ENCODE measurements around the gene AMOTL2.

DNA sequence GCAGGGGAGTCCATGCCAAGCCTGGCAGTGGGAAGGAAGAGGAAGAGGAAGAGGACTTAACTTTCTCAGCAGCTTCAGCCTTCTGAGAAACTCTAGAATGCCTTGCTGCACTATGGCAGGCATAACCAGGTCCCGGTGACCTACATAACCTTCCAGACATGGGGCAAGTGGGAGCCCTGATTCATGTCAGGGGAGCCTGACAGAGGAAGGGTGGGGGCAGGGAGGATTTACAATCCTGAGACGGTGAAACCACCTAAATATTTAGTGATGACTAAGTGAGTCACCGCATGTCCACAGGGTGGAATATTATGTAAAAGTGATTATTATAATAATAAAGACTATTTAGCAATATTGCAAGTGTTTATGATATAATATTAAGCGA is 46.7 kb downstream of the AMOTL2 start:
- TF ChIP-seq HDGF (IDR thresholded peaks at IDR 0.05): no peak
- TF ChIP-seq ELK1 (IDR thresholded peaks at IDR 0.05; ENCODE audit: low read depth, low read length): no peak
- TF ChIP-seq, protein P1, sequence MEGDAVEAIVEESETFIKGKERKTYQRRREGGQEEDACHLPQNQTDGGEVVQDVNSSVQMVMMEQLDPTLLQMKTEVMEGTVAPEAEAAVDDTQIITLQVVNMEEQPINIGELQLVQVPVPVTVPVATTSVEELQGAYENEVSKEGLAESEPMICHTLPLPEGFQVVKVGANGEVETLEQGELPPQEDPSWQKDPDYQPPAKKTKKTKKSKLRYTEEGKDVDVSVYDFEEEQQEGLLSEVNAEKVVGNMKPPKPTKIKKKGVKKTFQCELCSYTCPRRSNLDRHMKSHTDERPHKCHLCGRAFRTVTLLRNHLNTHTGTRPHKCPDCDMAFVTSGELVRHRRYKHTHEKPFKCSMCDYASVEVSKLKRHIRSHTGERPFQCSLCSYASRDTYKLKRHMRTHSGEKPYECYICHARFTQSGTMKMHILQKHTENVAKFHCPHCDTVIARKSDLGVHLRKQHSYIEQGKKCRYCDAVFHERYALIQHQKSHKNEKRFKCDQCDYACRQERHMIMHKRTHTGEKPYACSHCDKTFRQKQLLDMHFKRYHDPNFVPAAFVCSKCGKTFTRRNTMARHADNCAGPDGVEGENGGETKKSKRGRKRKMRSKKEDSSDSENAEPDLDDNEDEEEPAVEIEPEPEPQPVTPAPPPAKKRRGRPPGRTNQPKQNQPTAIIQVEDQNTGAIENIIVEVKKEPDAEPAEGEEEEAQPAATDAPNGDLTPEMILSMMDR (IDR thresholded peaks at IDR 0.05 in 2 of 3, conservative IDR thresholded peaks at IDR 0.05 in 1 of 3; ENCODE audit: control insufficient read depth in 2 of 3, extremely low read depth in 1 of 3, insufficient read depth in 1 of 3, low read depth in 3 of 3, low read length in 3 of 3): no peak
- TF ChIP-seq PKNOX1 (IDR thresholded peaks at IDR 0.05): no peak
- TF ChIP-seq GABPA (IDR thresholded peaks at IDR 0.05; ENCODE audit: low read depth): no peak
- TF ChIP-seq BHLHE40 (IDR thresholded peaks at IDR 0.05; ENCODE audit: borderline replicate concordance in 1 of 2, low read depth in 2 of 2, low read length in 1 of 2): no peak
- no peak for TF ChIP-seq SIX5 (IDR thresholded peaks at IDR 0.05; ENCODE audit: low read depth, low read length, severe bottlenecking)
- no peak for TF ChIP-seq POLR2AphosphoS5 (IDR thresholded peaks at IDR 0.05; ENCODE audit: low read length)
- TF ChIP-seq, protein P2, sequence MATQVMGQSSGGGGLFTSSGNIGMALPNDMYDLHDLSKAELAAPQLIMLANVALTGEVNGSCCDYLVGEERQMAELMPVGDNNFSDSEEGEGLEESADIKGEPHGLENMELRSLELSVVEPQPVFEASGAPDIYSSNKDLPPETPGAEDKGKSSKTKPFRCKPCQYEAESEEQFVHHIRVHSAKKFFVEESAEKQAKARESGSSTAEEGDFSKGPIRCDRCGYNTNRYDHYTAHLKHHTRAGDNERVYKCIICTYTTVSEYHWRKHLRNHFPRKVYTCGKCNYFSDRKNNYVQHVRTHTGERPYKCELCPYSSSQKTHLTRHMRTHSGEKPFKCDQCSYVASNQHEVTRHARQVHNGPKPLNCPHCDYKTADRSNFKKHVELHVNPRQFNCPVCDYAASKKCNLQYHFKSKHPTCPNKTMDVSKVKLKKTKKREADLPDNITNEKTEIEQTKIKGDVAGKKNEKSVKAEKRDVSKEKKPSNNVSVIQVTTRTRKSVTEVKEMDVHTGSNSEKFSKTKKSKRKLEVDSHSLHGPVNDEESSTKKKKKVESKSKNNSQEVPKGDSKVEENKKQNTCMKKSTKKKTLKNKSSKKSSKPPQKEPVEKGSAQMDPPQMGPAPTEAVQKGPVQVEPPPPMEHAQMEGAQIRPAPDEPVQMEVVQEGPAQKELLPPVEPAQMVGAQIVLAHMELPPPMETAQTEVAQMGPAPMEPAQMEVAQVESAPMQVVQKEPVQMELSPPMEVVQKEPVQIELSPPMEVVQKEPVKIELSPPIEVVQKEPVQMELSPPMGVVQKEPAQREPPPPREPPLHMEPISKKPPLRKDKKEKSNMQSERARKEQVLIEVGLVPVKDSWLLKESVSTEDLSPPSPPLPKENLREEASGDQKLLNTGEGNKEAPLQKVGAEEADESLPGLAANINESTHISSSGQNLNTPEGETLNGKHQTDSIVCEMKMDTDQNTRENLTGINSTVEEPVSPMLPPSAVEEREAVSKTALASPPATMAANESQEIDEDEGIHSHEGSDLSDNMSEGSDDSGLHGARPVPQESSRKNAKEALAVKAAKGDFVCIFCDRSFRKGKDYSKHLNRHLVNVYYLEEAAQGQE (IDR thresholded peaks at IDR 0.05; ENCODE audit: low read depth, low read length): no peak
- TF ChIP-seq TAF1 (IDR thresholded peaks at IDR 0.05; ENCODE audit: borderline replicate concordance, low read depth, low read length): no peak
